Lung (tissue), 12 donors: ENCODE measurements around the gene CENPX. TPM values are rescaled to one million over a fixed set of nuclear protein-coding genes. Genes with fewer than 3 reads are reported as not detected.

Experiments used
- ATAC-seq: fragments of 200-7000 bp; cut with Tn5 transposase; one replicate; pipeline ENCODE4 v1.9.1; 2020; ENCODE audit warnings: moderate number of reproducible peaks; ENCODE audit not compliant: insufficient read depth, low FRiP score
- DNase-seq, 3 donors: peaks; one replicate each; pipeline ENCODE4 v3.0.0-alpha.2; 2013 to 2017
- H3K27ac ChIP-seq, 2 donors: one replicate each; pipeline ENCODE4 v1.5.1; 2013; ENCODE audit warnings: mild to moderate bottlenecking in 2 of 2, moderate library complexity in 2 of 2, control low read depth in 1 of 2, inconsistent platforms in 1 of 2, low read depth in 1 of 2, low read length in 1 of 2
- H3K27me3 ChIP-seq, 3 donors: one replicate each; pipeline ENCODE4 v1.5.1; 2013; ENCODE audit warnings: low read length in 2 of 3; ENCODE audit not compliant: control insufficient read depth in 3 of 3, insufficient read depth in 3 of 3
- H3K36me3 ChIP-seq, 4 donors: one replicate each; pipeline ENCODE4 v1.5.1; 2013; ENCODE audit warnings: low read length in 4 of 4, mild to moderate bottlenecking in 1 of 4, moderate library complexity in 1 of 4; ENCODE audit not compliant: control insufficient read depth in 4 of 4, insufficient read depth in 4 of 4
- H3K4me1 ChIP-seq, 5 donors: one replicate each; pipeline ENCODE4 v1.5.1; 2013; ENCODE audit warnings: low read length in 5 of 5, mild to moderate bottlenecking in 2 of 5, moderate library complexity in 1 of 5; ENCODE audit not compliant: control insufficient read depth in 5 of 5, insufficient read depth in 5 of 5
- H3K4me3 ChIP-seq: one replicate; pipeline ENCODE4 v1.5.1; 2013; ENCODE audit warnings: mild to moderate bottlenecking, control low read depth, moderate library complexity
- H3K9ac ChIP-seq, 2 donors: one replicate each; pipeline ENCODE4 v1.5.1; 2013; ENCODE audit warnings: low read length in 2 of 2, control low read depth in 1 of 2; ENCODE audit not compliant: insufficient read depth in 1 of 2
- H3K9me3 ChIP-seq, 4 donors: one replicate each; pipeline ENCODE4 v1.5.1; 2013; ENCODE audit warnings: low read length in 3 of 4, mild to moderate bottlenecking in 1 of 4, moderate library complexity in 1 of 4; ENCODE audit not compliant: control insufficient read depth in 4 of 4, insufficient read depth in 3 of 4
- CTCF ChIP-seq: IDR thresholded peaks from 2 replicates; pipeline ENCODE4 v1.5.1; 2012; ENCODE audit warnings: mild to moderate bottlenecking; ENCODE audit errors: control extremely low read depth, extremely low read depth
- WGBS, 2 donors: extraction: QIAGEN DNeasy Blood & Tissue Kit; methylation state at CpG; one replicate each; pipeline ENCODE4 v1.1.7; 2013; 5-methylcytosine and 5-hydroxymethylcytosine counted together
- polyA plus RNA-seq, 2 donors: library from polyadenylated mRNA; stranded (reverse); fragments of 200-250 nt; gene quantifications; one replicate each; pipeline ENCODE4 v1.2.1, GENCODE V29; 2013
- total RNA-seq, 2 donors: library from RNA; depleted of rRNA in 1 of 2; stranded (reverse); fragments of >200 nt in 1 of 2; gene quantifications; one replicate each; pipeline ENCODE4 v1.2.1, GENCODE V29; 2014 to 2021
- donor health status: control.
- donor health status: control.
- donor health status: Bipolar disorder and iron deficiency.
- donor health status: healthy.
- donor health status: DM: yes; HTN: yes; CAD: no.

CENPX gene
- total and polyA plus RNA-seq, 4 donors: 21.5 to 121 (median 101) TPM

- 96% methylated on average over 25 of the region's 25 CpGs for WGBS, 2 donors
- Histone ChIP-seq H3K27ac (no peak overlapping the region), H3K36me3 (peaks cover 0 to 3% (median 0%) of the 10 kb centered on the region in 4 donors), H3K4me3 (no peak overlapping the region), H3K27me3 (no peaks in the 10 kb centered on the region), H3K4me1 (peaks cover 0 to 31% (median 17%) of the 10 kb centered on the region in 5 donors), H3K9me3 (no peaks in the 10 kb centered on the region), H3K9ac (no peak overlapping the region)
- DNase-seq (no peak), ATAC-seq (no peak)
- no peak for TF ChIP-seq CTCF
Measured at GRCh38 chr17:82025401-82026107, 2.9 kb upstream of the CENPX start.

GRCh38 chr17:82024859-82025258, 2.2 kb upstream of the CENPX start:
- Histone ChIP-seq H3K27me3 (no peaks in the 10 kb centered on the region), H3K9ac (no peak overlapping the region), H3K36me3 (peaks cover 0 to 3% (median 0%) of the 10 kb centered on the region in 4 donors), H3K27ac (no peak overlapping the region), H3K4me3 (no peak overlapping the region), H3K4me1 (peaks cover 0 to 25% (median 12%) of the 10 kb centered on the region in 5 donors), H3K9me3 (no peaks in the 10 kb centered on the region)
- ATAC-seq (no peak), DNase-seq (no peak)
- TF ChIP-seq CTCF: no peak
- WGBS, 2 donors: 95 to 96% methylated on average over 17 of the region's 17 CpGs

GRCh38 chr17:82023447-82024241, 966 bp upstream of the CENPX start:
- ATAC-seq (no peak), DNase-seq (no peak)
- Histone ChIP-seq H3K4me1 (peaks cover 0 to 23% (median 12%) of the 10 kb centered on the region in 5 donors), H3K9ac (no peak overlapping the region), H3K4me3 (peak overlapping the region; percentile 53), H3K27me3 (no peaks in the 10 kb centered on the region), H3K27ac (no peak overlapping the region), H3K36me3 (peaks cover 0 to 3% (median under 1%) of the 10 kb centered on the region in 4 donors), H3K9me3 (no peaks in the 10 kb centered on the region)
- WGBS, 2 donors: 6% methylated on average over 55 of the region's 55 CpGs
- TF ChIP-seq CTCF: no peak
